Right atrium auricular region (tissue), 2 donors: ENCODE data around the gene SUGCT. TPM values are rescaled to one million over a fixed set of nuclear protein-coding genes. Genes with fewer than 3 reads are reported as not detected.

ENCODE experiments used
- DNase-seq: peaks from one replicate; pipeline ENCODE4 v3.0.0-alpha.2; 2019; ENCODE audit warnings: low spot score
- H3K27ac ChIP-seq, 2 donors: fragments of 200-600 bp; sonication (generic); 1 replicate in 1 of 2; 2 replicates in 1 of 2; pipeline ENCODE4 v1.5.1; 2016 to 2019
- H3K27me3 ChIP-seq, 2 donors: fragments of 200-600 bp; sonication (generic); one replicate each; pipeline versions ENCODE4 v1.5.1 to v1.6.0; 2017 to 2019
- H3K36me3 ChIP-seq: fragments of 200-600 bp; sonication (generic); one replicate; pipeline ENCODE4 v1.5.1; 2016
- H3K4me1 ChIP-seq, 2 donors: fragments of 200-600 bp; sonication (generic); one replicate each; pipeline versions ENCODE4 v1.5.1 to v1.6.0; 2017 to 2019
- H3K4me3 ChIP-seq, 2 donors: fragments of 200-600 bp; sonication (generic); 1 replicate in 1 of 2; 2 replicates in 1 of 2; pipeline ENCODE4 v1.5.1; 2017 to 2019; ENCODE audit warnings: mild to moderate bottlenecking in 1 of 2, moderate library complexity in 1 of 2
- H3K9me3 ChIP-seq, 2 donors: fragments of 200-600 bp; sonication (generic); one replicate each; pipeline ENCODE4 v1.5.1; 2019
- CTCF ChIP-seq, 2 donors: fragments of 200-600 bp; sonication (generic); IDR thresholded peaks; one replicate each; pipeline ENCODE4 v1.5.1; 2019; ENCODE audit warnings: antibody characterized with exemption in 2 of 2
- total RNA-seq, 2 donors: library from RNA; depleted of rRNA; stranded (reverse); fragments of >200 nt; gene quantifications; one replicate each; pipeline ENCODE4 v1.1.0, GENCODE V29; 2016

SUGCT gene
- total RNA-seq, 2 donors from 2014 or later: 2.6 to 5.4 TPM

GRCh38 chr7:40775877-40776276 is 641.1 kb downstream of the SUGCT start:
- H3K4me3 ChIP-seq: no peak overlapping the region
- DNase-seq: no peak
- no peak for TF ChIP-seq CTCF (IDR thresholded peaks at IDR 0.05)
- H3K9me3 ChIP-seq: no peaks in the 10 kb centered on the region
- peaks cover 0 to 2% of the 10 kb centered on the region in 2 donors for H3K4me1 ChIP-seq
- no peaks in the 10 kb centered on the region for H3K27me3 ChIP-seq
- no peak overlapping the region for H3K27ac ChIP-seq
- H3K36me3 ChIP-seq: no peaks in the 10 kb centered on the region

GRCh38 chr7:40777730-40778312 is 643.0 kb downstream of the SUGCT start:
- no peaks in the 10 kb centered on the region for H3K27me3 ChIP-seq
- H3K27ac ChIP-seq: no peak overlapping the region
- H3K9me3 ChIP-seq: no peaks in the 10 kb centered on the region
- no peak for DNase-seq
- peaks cover 0 to 7% of the 10 kb centered on the region in 2 donors for H3K4me1 ChIP-seq
- no peak overlapping the region for H3K4me3 ChIP-seq
- no peaks in the 10 kb centered on the region for H3K36me3 ChIP-seq
- TF ChIP-seq CTCF (IDR thresholded peaks at IDR 0.05): no peak

- no peaks in the 10 kb centered on the region for H3K27me3 ChIP-seq
- no peak for DNase-seq
- no peaks in the 10 kb centered on the region for H3K36me3 ChIP-seq
- H3K4me3 ChIP-seq: no peak overlapping the region
- H3K27ac ChIP-seq: no peak overlapping the region
- peaks cover 0 to 7% of the 10 kb centered on the region in 2 donors for H3K4me1 ChIP-seq
- TF ChIP-seq CTCF (IDR thresholded peaks at IDR 0.05): no peak
- no peaks in the 10 kb centered on the region for H3K9me3 ChIP-seq
These were observed 645.7 kb downstream of the SUGCT start for GRCh38 chr7:40780460-40780859.

GRCh38 chr7:40782836-40783235 is 648.0 kb downstream of the SUGCT start:
- peaks cover 0 to 7% of the 10 kb centered on the region in 2 donors for H3K4me1 ChIP-seq
- no peak for DNase-seq
- H3K36me3 ChIP-seq: no peaks in the 10 kb centered on the region
- H3K4me3 ChIP-seq: no peak overlapping the region
- H3K9me3 ChIP-seq: no peaks in the 10 kb centered on the region
- H3K27ac ChIP-seq: no peak overlapping the region
- H3K27me3 ChIP-seq: no peaks in the 10 kb centered on the region
- TF ChIP-seq CTCF (IDR thresholded peaks at IDR 0.05): no peak

GRCh38 chr7:40784176-40784575 is 649.4 kb downstream of the SUGCT start:
- H3K4me3 ChIP-seq: no peak overlapping the region
- no peak for TF ChIP-seq CTCF (IDR thresholded peaks at IDR 0.05)
- no peaks in the 10 kb centered on the region for H3K36me3 ChIP-seq
- H3K27me3 ChIP-seq: no peaks in the 10 kb centered on the region
- H3K4me1 ChIP-seq: peaks cover 0 to 7% of the 10 kb centered on the region in 2 donors
- no peak for DNase-seq
- no peaks in the 10 kb centered on the region for H3K9me3 ChIP-seq
- H3K27ac ChIP-seq: no peak overlapping the region

- DNase-seq: no peak
- Histone ChIP-seq H3K27me3 (no peaks in the 10 kb centered on the region), H3K4me1 (no peaks in the 10 kb centered on the region), H3K4me3 (no peak overlapping the region), H3K27ac (no peak overlapping the region), H3K9me3 (no peaks in the 10 kb centered on the region), H3K36me3 (no peaks in the 10 kb centered on the region)
- no peak for TF ChIP-seq CTCF (IDR thresholded peaks at IDR 0.05)
These were observed 652.1 kb downstream of the SUGCT start for GRCh38 chr7:40786909-40787308.
